T-helper 1 cell treated with Interleukin-12 subunit alpha and Interleukin-12 subunit beta and Interleukin-4 antibody, amounts not matched to agents 30 ng/mL and 1 ng/mL, for 36 hours (primary cell): ENCODE data around the gene GRAP. TPM values are rescaled to one million over a fixed set of nuclear protein-coding genes. Genes with fewer than 3 reads are reported as not detected.

ENCODE experiments used
- intact Hi-C: fragments of 100-400 bp; cut with micrococcal nuclease; formaldehyde crosslinking; loops from one replicate; pipeline ENCODE4 v1.15.1; 2024
- total RNA-seq: library from RNA; stranded (reverse); gene quantifications from 2 replicates; pipeline ENCODE4 v1.2.3, GENCODE V29; 2022

GRAP gene
- total RNA-seq, 1 donor from 2014 or later = 28.5 TPM

DNA sequence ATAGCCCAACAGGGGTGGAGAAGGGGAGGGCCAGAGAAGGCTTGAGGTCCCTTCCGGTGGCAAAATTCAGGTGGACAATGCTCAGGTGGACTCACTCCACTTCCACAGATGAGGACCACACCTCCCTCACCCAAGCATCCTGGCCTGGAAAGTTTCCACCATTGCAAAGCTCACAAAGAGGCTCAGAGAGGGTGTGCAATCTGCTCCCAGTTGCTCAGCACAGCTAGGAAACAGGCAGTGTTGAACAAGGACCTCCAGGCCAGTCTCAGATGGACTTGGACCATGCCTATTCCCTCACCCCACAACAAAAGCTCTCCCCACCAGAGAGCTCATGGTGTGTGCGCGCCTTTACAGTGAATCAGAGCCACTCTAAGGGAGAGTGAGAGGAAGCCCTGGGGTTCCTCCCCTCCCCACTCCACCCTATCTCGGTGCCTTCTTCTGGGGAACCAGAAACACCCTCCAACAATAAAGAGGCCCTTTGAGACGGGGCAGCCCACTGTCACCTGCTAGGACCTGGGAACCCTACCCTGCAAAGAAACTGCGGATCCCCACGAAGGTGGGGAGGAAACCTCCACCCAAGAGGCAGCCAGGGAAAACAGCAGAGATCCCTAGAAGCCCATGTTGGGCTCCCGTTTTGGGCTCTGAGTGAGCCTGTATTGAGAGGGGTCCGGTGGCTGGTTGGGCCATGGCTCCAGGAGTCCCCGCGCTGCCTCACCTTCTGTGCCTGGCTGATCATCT lies 43.8 kb downstream of the GRAP start:
- intact Hi-C loops = loop anchor here (5.0 kb wide), 1 partner anchor 81 kb away; no protein-coding TSS in a partner anchor

- intact Hi-C loops = loop anchor here (5.0 kb wide), 1 partner anchor 80 kb away; no protein-coding TSS in a partner anchor
Measured at GRCh38 chr17:19001907-19002590, 44.7 kb downstream of the GRAP start.

DNA sequence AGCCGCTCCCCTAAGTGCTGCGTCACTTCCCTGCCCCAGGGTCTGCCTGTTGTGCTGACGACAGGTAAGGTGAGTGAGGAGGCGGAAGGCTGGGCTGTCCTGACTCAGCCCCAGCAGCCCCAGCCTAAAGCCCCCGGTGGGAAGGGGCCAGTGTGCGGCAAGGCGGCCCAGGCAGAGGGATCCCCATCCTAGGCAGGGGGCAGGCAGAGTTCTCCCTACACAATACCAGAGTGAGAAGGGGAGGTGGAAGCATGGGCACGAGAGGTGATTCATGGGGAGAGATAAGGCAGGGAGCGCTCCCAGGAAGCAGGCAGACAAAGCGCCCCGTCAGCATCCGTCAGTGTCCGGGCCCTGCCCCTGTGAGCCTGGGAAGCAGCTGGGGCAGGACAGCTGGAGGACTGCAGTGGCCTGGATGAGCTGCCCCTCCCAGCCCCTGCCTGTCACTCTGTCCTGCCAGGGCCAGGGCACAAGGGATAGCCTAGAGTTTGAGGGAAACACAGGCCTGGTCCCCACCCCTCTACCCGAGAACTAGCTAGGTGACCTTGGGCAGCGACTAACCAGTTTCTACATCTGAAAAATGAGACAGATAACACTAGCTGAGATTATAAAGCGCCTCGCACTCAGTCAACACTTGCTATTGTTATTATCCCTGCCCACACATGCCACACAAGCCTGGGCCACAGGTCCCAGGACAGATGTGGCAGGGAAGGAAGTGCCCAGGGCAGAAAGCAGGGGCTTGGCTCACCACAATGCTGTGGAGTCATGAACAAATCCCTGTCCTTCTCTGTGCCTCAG lies 46.0 kb downstream of the GRAP start:
- intact Hi-C loops = loop anchor here (5.0 kb wide), 1 partner anchor 78 kb away; no protein-coding TSS in a partner anchor

- intact Hi-C loops = loop anchor here (5.0 kb wide), 1 partner anchor 78 kb away; no protein-coding TSS in a partner anchor
Measured at GRCh38 chr17:18999911-19000310, 46.8 kb downstream of the GRAP start.

GRCh38 chr17:18999394-18999793 lies 47.4 kb downstream of the GRAP start:
- intact Hi-C loops = no loop called here

DNA sequence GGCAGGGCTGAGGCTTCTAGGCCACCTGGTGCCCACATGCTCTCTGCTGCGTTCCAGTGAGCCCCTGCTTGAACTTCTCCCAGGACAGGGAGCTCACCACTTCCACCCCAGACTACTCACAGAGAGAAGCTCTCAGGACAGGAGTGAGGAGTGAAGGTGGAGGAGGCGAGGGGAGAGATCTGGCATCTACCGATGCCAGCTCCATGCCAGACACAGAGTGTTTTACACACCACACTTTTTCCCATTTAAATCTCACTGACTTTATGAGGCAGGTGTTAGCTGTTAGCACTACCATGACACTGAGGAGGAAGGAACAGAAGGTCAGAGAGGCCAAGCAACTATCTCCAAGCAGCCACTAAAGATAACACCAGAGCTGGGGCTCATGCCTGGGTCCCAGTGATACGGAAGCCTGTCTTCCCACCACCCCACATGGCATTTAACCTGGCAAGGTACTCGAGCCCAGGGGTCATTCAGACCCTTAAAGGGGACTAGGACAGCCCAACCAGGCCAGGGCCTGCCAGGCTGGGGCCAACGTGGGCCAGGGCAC lies 49.0 kb downstream of the GRAP start:
- intact Hi-C loops = no loop called here

GRCh38 chr17:18996458-18996857 lies 50.3 kb downstream of the GRAP start:
- intact Hi-C loops = no loop called here

DNA sequence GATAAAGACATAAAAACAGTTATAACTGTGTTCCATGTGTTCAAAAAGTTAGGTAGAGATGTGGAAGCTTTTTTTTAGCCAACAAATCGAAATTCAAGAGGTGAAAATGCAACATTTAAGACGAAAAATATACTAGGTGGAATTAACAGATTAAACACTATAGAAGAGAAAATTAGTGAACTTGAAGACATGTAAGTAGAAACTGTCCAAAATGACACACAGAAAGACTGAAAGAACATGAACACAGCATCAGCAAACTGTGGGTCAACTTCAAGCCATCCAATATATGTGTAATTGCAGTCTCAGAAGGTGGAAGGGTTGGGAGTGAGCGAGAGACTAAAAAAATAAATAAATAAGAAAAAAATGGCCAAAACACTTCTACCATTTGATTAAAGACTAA lies 51.5 kb downstream of the GRAP start:
- intact Hi-C loops = no loop called here

- intact Hi-C loops = no loop called here
Measured at GRCh38 chr17:18994631-18995030, 52.1 kb downstream of the GRAP start.

DNA sequence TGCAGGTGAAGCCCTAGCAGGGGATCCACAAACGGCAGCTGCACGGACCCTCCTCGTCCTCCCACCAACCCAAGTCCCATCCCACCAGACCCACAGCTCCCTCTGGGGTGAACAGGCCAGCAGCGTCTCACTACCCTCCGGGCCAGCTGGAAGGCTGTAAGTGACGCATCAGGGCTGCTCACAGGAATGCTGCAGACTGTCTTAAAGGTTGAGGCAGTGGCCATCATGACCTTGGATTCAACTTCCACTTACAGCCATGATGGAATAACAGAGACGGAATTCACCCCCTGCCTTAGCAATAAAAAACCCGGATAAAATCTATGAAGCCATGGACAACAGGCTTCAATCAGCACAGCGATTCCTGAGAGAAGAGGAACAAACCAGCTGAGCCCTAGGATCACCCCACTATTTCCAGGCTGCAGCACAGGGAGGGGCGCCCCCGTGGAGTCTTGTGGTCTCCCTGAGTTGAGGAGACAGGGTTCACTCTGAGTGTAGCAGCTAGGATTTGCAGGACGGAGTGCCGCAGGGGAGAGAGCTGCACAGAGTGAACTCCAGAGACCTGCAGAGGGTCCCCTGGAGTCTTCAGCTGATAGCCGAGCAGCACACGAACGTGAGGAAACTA lies 52.7 kb downstream of the GRAP start:
- intact Hi-C loops = no loop called here

GRCh38 chr17:18992454-18993130 lies 54.2 kb downstream of the GRAP start:
- intact Hi-C loops = no loop called here

GRCh38 chr17:18991531-18992315 lies 55.0 kb downstream of the GRAP start:
- intact Hi-C loops = no loop called here

- intact Hi-C loops = no loop called here
Measured at GRCh38 chr17:18990331-18990730, 56.4 kb downstream of the GRAP start.

DNA sequence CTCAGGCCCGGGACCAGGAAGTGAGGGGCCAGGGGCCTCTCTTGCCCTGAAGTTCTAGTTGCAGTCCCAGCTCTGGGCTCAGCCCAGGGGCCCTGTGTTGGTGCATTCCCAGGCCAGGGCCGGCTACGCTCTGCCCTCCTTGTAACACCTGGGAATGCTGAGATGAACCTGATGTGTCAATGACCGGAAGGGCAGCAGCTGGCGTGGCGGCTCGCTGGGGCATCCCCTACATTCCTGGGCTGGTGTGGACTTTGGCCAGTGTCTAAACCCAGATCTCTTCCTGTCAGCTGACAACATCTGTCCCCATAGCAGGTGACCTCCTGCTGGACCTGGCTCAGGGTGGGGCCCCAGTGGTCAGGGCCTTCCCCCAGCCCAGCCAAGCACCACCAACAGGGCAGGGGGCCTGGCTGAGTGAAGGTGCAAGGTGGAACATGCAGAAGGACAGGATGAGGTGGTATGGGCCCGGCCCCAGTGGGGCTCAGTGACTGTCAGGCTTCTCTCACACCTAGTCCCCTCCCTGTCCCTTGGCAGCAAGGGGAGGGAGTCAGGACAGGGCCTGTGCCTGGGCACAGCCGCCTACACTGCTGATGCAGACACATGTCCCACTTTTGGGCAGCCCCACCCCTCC lies 58.1 kb downstream of the GRAP start:
- intact Hi-C loops = no loop called here

DNA sequence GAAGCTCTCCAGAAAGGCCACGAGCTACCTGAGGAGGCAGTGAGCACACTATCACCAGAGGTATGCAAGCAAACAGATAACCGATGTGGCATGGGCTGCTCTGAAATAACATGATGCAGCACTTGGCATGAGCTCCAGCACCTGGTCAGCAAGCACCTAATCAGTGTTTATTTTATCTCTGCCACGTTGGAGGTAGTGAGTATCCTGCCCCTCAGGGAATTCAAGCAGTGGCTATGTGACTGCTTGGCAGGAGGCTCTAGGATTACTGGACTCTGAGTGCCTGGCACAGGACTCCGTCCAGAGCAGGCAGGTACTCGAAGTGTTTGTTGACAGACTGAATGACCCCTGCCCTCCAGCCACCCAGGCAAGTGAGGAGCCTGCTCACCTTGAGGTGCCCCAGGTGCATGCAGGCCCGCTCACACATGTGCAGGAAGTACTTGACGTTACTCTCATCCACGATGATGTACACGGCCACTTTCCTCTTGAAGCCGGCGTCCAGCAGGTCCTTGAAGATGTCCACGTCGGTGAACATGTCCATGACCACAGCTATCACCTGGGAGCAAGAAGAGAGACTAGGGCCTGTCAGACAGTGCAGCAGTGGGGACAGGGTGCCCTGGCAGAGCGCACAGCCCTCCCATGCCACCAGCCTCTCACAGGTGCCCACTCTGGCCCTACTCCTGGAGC lies 58.8 kb downstream of the GRAP start:
- intact Hi-C loops = no loop called here

- intact Hi-C loops = no loop called here
Measured at GRCh38 chr17:18987230-18987610, 59.5 kb downstream of the GRAP start.

DNA sequence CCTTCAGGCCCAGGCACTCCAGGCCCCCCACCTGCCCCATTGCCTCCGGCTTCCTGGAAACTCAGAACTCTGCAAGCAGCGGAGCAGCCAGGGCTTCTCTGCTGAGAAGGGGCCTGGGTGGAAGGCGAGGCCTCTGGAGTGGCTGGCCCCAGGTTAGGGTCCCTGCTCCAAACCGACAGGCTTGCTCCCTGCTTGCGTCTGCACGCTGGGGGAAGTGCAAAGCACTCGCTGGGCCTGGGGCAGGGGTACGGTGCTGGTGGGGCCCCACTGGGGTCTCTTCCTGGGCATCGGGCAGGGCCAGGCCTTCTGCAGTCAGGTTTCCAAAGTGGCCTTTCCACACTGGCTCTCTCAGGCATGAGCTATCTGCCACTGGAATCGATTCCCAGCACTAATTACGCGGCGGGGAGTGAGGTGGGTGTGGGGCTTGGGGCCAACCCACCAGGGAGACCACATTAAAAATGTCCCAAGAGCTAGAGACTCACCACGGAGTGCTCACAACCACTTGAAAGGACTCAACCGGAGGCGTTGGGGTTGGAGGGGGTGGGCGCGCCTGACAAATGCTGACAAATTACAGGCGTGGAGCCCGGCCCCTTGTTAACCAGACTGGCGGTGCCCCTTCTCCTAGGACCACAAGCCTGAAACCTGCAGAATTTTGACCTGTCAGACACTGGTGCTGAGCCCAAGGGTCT lies 60.1 kb downstream of the GRAP start:
- intact Hi-C loops = no loop called here

DNA sequence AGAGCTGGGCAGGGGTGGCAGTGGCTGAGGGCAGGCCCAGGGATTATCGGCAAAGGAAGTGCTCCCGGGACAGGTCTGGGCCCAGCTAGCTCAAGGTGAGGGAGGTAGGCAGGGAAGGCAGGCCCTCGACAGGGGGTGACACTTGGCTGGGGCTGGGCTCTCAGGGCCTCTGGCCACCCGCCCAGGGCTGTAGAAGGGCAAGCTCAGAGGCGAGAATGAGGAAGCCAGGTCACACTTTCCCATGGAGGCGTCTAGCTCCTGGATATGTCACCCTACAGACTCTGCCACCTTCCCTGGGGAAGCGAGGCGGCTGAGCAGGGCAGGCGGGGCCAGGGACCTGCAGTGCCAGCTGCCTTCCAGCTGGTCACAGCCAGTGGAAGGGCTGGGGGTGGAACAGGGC lies 61.3 kb downstream of the GRAP start:
- intact Hi-C loops = no loop called here
